GM12891 (cell line): ENCODE results near the gene PSTPIP1.

Experiments
- DNase-seq: peaks from one replicate; pipeline ENCODE4 v3.0.0; 2011; ENCODE audit warnings: low spot score; ENCODE audit not compliant: insufficient read length
- FAIRE-seq: peaks from 2 replicates; lab custom pipeline; 2011; peaks lifted over from hg19 to GRCh38; lab: Jason Lieb, UNC
- PAX5 ChIP-seq: IDR thresholded peaks from 2 replicates; pipeline ENCODE4 v1.6.1; 2011; ENCODE audit warnings: low read length, moderate library complexity, mild to moderate bottlenecking; ENCODE audit not compliant: insufficient read depth, severe bottlenecking
- POLR2A ChIP-seq: IDR thresholded peaks from 2 replicates; pipeline ENCODE4 v1.6.1; 2011; ENCODE audit warnings: low read depth, low read length, control low read depth
- POLR2AphosphoS5 ChIP-seq: IDR thresholded peaks from 2 replicates; pipeline ENCODE4 v1.6.1; 2011; ENCODE audit warnings: low read depth, low read length, control low read depth
- POU2F2 ChIP-seq: IDR thresholded peaks from 2 replicates; pipeline ENCODE4 v1.6.1; 2011; ENCODE audit warnings: low read depth, mild to moderate bottlenecking, control low read depth, low read length, moderate library complexity
- SPI1 ChIP-seq: IDR thresholded peaks from 2 replicates; pipeline ENCODE4 v1.6.1; 2011; ENCODE audit warnings: low read depth, low read length, control low read depth
- TAF1 ChIP-seq: IDR thresholded peaks from 2 replicates; pipeline ENCODE4 v1.6.1; 2011; ENCODE audit warnings: low read depth, low read length, control low read depth

The PSTPIP1 gene

DNA sequence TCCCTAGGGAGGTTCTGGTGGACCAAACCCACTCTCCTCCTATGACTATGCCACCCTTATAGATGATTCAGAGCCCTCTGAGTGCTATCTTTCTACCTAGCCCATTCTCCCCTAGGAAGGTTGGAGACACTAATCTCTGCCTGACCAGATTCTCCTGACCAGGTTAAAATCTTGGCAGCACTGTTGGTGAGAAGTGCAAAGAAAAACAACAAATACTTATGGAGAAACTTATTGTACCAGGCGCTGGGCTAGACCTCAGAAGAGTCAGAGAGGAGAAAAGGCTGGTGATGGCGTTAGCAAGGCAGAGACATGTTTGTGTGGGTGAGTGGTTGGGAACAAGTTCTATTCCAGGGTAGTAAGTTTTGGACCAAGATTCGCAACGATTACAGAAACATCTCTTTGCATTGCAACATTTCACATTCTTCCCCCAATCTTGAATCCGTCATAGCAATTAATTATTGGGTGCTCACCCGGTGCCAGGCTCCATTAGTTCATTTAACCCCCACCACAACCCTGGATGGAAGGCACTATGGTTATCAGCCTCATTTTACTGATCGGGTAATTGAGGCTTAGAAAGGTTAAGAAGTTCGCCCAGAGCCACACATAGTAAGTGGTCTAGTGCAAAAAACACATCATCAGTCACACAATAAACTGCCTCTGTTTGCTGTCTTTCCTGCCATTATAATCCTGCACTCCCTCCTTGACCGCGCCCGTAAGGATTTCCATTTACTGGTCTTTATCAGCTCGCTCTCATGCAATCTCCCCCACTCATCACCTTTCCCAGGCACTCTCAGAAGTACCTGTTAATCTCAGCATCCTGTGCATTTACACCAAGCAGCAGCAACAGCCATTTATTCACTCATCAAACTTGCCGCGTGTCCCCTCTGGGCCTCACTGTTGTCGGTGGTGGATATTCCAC, 76.6 kb downstream of the PSTPIP1 start:
- DNase-seq (no peak), FAIRE-seq (no peak)
- TF ChIP-seq PAX5 (no peak), POLR2A (no peak), SPI1 (no peak), TAF1 (no peak), POU2F2 (no peak), POLR2AphosphoS5 (no peak)

DNA sequence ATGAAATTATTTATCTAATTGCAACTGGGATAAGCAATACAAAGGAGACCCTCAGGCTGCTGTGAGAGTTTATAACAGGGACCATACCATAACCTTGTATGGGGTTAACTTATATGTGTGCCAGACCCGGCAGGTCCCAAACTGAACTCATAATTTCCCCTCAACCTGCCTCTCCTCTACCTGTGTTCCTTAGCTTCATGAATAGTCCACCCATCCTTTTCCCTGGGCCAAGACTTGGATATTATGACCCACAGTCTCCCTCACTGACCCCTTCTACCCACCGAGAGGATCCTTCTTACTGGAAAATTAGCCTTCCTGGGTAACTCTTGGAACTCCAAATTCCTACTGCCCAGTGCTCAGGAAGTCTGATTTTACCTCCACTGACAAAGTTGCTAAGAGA, 79.4 kb downstream of the PSTPIP1 start:
- TF ChIP-seq POLR2A (no peak), POU2F2 (no peak), TAF1 (no peak), SPI1 (no peak), POLR2AphosphoS5 (no peak), PAX5 (no peak)
- no peak for DNase-seq
- FAIRE-seq: no peak

DNA sequence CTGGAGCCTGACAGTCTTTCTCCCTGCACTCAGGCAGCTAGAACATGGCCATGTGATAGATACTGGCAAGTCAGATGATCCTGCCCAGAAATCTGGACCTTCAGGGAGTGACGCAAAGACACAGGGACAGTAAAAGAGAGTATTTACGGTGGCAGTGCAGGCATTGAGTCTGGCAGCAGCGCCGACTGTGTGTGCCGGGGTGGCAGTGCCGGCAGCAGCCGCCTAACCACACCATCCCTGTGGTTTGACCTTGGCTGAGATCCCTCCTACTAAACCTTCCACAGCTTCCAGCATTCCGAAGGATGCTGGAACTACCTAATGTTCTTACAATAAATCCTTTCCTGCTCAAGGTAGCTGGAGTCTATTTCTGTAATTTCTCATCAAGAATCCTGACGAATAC, 80.6 kb downstream of the PSTPIP1 start:
- TF ChIP-seq PAX5 (no peak), POU2F2 (no peak)
- FAIRE-seq (no peak), DNase-seq (no peak)

GRCh38 chr15:77076323-77076915, 81.5 kb downstream of the PSTPIP1 start:
- DNase-seq (no peak), FAIRE-seq (no peak)
- no peak for TF ChIP-seq TAF1
- no peak for TF ChIP-seq POU2F2
- no peak for TF ChIP-seq PAX5
- TF ChIP-seq POLR2AphosphoS5: no peak
- TF ChIP-seq SPI1: no peak
- TF ChIP-seq POLR2A: no peak

- DNase-seq: no peak
- FAIRE-seq: no peak
- TF ChIP-seq SPI1: no peak
- no peak for TF ChIP-seq TAF1
- TF ChIP-seq POU2F2: no peak
- TF ChIP-seq POLR2A: no peak
- TF ChIP-seq PAX5: no peak
- no peak for TF ChIP-seq POLR2AphosphoS5
Measured at GRCh38 chr15:77081971-77082370, 87.0 kb downstream of the PSTPIP1 start.

GRCh38 chr15:77083381-77084160, 88.6 kb downstream of the PSTPIP1 start:
- FAIRE-seq: peak; percentile 92
- DNase-seq: peak; percentile 64
- peak; percentile 79 for TF ChIP-seq POU2F2
- no peak for TF ChIP-seq TAF1
- no peak for TF ChIP-seq PAX5

GRCh38 chr15:77084436-77084835, 89.5 kb downstream of the PSTPIP1 start:
- TF ChIP-seq POLR2A (no peak), TAF1 (no peak), POLR2AphosphoS5 (no peak), PAX5 (no peak), SPI1 (no peak; the same call in 1 of the 2 replicates), POU2F2 (no peak)
- DNase-seq (no peak), FAIRE-seq (peak; percentile 58)

DNA sequence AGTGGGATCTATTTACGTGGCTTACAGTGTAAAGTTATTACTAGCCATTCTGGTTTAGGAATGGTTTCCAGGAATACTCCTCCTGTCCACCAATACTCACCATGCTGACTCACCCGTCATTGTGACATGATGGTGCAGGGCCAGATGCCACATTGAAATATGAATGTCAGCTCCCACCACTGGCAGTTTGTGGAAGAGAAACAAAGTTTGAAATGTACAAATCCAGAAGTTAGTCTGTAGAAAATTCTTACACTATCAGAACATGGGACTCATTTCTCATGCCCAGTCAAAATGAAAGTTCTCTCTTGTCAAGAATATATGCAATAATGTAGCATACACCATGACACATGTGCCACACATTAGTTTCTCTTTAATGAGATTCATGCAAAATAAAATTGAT, 90.4 kb downstream of the PSTPIP1 start:
- FAIRE-seq (peak; percentile 81), DNase-seq (no peak)
- no peak for TF ChIP-seq SPI1
- no peak for TF ChIP-seq TAF1
- TF ChIP-seq POLR2AphosphoS5: no peak
- no peak for TF ChIP-seq PAX5
- no peak for TF ChIP-seq POLR2A
- no peak for TF ChIP-seq POU2F2
